Hepatocyte (in vitro differentiated cells): ENCODE results near the gene TRIM64.
"Not testable (repeated sequence)": the region's sequence is repeated elsewhere in the genome, so short reads cannot be mapped to it uniquely, and the experiment has no call there.

ENCODE experiments used
- CTCF ChIP-seq: fragments of 200-600 bp; sonication (generic); IDR thresholded peaks from 2 replicates; pipeline ENCODE4 v1.5.1; 2016; ENCODE audit warnings: antibody characterized with exemption, mild to moderate bottlenecking; ENCODE audit not compliant: poor library complexity
- EZH2phosphoT487 ChIP-seq: fragments of 200-600 bp; sonication (generic); IDR thresholded peaks from one replicate; pipeline ENCODE4 v1.6.1; 2018; ENCODE audit warnings: antibody characterized with exemption, mild to moderate bottlenecking, low read depth, moderate library complexity; ENCODE audit not compliant: unreplicated experiment, severe bottlenecking

- TF ChIP-seq CTCF, EZH2phosphoT487: not testable (repeated sequence)
Measured at GRCh38 chr11:89923764-89924163, 42.1 kb upstream of the TRIM64 start, which contains the start of gene TRIM49D2.
